ENCODE data around the gene RAP2A.

GRCh38 chr13:97426695-97427094 is 7.3 kb upstream of the RAP2A start:
- TF ChIP-seq CTCF (conservative IDR thresholded peaks at IDR 0.05; ENCODE audit: low read length) (no peak), EZH2phosphoT487 (IDR thresholded peaks at IDR 0.05; ENCODE audit: borderline replicate concordance, low read depth, low read length) (no peak)

All from OCI-LY7 (cell line).